ENCODE data around the gene PLB1.

- TF ChIP-seq CTCF (IDR thresholded peaks at IDR 0.05; ENCODE audit: poor library complexity): no peak
- TF ChIP-seq EZH2 (IDR thresholded peaks at IDR 0.05; ENCODE audit: borderline replicate concordance): no peak
Measured at GRCh38 chr2:28469947-28470535, 25.8 kb upstream of the PLB1 start.
